ENCODE data around the gene UCHL3. TPM values are rescaled to one million over a fixed set of nuclear protein-coding genes. Genes with fewer than 3 reads are reported as not detected.

The UCHL3 gene
- total and polyA plus RNA-seq, 9 donors: 8.6 to 39.5 (median 13.0) TPM

DNA sequence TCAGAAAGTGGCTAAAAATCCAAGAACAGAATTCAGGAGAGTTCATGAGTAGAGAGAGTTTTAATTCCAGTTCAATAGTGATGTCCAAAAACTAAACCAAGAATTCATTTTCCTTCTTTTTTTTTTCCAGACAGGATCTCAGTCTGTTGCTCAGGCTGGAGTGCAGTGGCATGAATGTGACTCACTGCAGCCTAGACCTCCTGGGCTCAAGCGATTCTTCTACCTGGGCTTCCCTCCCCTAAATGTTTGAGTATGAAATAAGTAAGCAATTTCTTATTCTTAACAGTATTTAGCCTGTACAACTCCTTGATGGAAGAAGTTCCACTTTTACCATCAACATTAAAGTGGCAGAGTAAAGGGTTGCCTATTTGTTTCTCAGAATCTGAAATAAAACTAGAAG, 15.7 kb upstream of the UCHL3 start:
- no peak overlapping the region for H3K27ac ChIP-seq
- no peak overlapping the region for H3K4me3 ChIP-seq
- H3K4me1 ChIP-seq (ENCODE audit: insufficient read depth): peaks cover 2% of the 10 kb centered on the region
- intact Hi-C loops (cut with DNase I): no loop called here
- H3K9me3 ChIP-seq: no peaks in the 10 kb centered on the region
- no peak for TF ChIP-seq POLR2A (IDR thresholded peaks at IDR 0.05)
- TF ChIP-seq, protein P1, sequence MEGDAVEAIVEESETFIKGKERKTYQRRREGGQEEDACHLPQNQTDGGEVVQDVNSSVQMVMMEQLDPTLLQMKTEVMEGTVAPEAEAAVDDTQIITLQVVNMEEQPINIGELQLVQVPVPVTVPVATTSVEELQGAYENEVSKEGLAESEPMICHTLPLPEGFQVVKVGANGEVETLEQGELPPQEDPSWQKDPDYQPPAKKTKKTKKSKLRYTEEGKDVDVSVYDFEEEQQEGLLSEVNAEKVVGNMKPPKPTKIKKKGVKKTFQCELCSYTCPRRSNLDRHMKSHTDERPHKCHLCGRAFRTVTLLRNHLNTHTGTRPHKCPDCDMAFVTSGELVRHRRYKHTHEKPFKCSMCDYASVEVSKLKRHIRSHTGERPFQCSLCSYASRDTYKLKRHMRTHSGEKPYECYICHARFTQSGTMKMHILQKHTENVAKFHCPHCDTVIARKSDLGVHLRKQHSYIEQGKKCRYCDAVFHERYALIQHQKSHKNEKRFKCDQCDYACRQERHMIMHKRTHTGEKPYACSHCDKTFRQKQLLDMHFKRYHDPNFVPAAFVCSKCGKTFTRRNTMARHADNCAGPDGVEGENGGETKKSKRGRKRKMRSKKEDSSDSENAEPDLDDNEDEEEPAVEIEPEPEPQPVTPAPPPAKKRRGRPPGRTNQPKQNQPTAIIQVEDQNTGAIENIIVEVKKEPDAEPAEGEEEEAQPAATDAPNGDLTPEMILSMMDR (IDR thresholded peaks at IDR 0.05): no peak
- TF ChIP-seq EP300 (IDR thresholded peaks at IDR 0.05): no peak
- no peak for DNase-seq
- H3K36me3 ChIP-seq: no peaks in the 10 kb centered on the region
- 90 to 94% (median 92%) methylated on average over 1 of the region's 1 CpG for WGBS, 3 donors
- H3K27me3 ChIP-seq: no peaks in the 10 kb centered on the region

GRCh38 chr13:75537401-75538365, 11.9 kb upstream of the UCHL3 start, which contains the start of gene COMMD6:
Gene COMMD6, minus strand, starts transcription at chr13:75537841. Its CDS starts 36 bp downstream, at chr13:75537805.
- no peaks in the 10 kb centered on the region for H3K9me3 ChIP-seq
- TF ChIP-seq, protein P1 (IDR thresholded peaks at IDR 0.05): peak; percentile 40 to 83 (median 75)
- TF ChIP-seq POLR2A (IDR thresholded peaks at IDR 0.05) (peak; percentile 30), EP300 (IDR thresholded peaks at IDR 0.05) (no peak)
- no peaks in the 10 kb centered on the region for H3K36me3 ChIP-seq
- peak within 1 kb of the TSS in 1 of 2 donors; percentile 31 for H3K27ac ChIP-seq
- H3K27me3 ChIP-seq: no peaks in the 10 kb centered on the region
- DNase-seq: peak; percentile 70 to 85 (median 77)
- peak within 1 kb of the TSS; percentile 58 for H3K4me3 ChIP-seq
- intact Hi-C loops (cut with DNase I): no loop called here
- H3K4me1 ChIP-seq (ENCODE audit: insufficient read depth): peaks cover 2% of the 10 kb centered on the region
- WGBS, 3 donors: 0% methylated on average over 51 of the region's 51 CpGs

- Histone ChIP-seq H3K4me3 (no peak overlapping the region), H3K27ac (no peak overlapping the region), H3K4me1 (ENCODE audit: insufficient read depth) (peaks cover 2% of the 10 kb centered on the region), H3K9me3 (no peaks in the 10 kb centered on the region), H3K27me3 (no peaks in the 10 kb centered on the region), H3K36me3 (no peaks in the 10 kb centered on the region)
- 83 to 92% (median 88%) methylated on average over 4 of the region's 4 CpGs for WGBS, 3 donors
- DNase-seq: no peak
- TF ChIP-seq EP300 (IDR thresholded peaks at IDR 0.05) (no peak), POLR2A (IDR thresholded peaks at IDR 0.05) (no peak)
- TF ChIP-seq, protein P1 (IDR thresholded peaks at IDR 0.05): no peak
- intact Hi-C loops (cut with DNase I): loop anchor here in 3 of 4 donors (10.0 kb wide), 2 partner anchors 56 to 176 kb away; partner anchors contain the start of gene TBC1D4 (in 3 of the 3)
Observed at GRCh38 chr13:75541287-75541686, 8.3 kb upstream of the UCHL3 start.

DNA sequence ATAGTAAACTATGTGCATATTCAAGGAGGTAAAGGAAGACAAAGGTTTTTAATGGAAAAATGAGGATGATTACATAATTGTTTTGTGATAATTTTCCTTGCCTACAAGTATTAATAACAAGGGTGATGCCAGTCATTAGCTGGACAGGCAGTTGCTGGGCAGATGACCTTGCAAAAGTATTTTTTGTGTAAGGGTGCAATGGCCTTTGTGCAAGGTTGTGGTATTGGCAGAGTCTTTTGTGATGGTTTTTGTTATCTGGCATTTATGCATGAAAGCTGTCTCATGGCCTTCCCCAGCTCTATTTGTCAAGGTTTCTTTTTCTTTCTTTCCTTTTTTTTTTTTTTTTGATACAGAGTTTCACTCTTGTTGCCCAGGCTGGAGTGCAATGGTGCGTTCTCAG, 7.6 kb upstream of the UCHL3 start:
- DNase-seq: no peak
- H3K4me1 ChIP-seq (ENCODE audit: insufficient read depth): no peaks in the 10 kb centered on the region
- TF ChIP-seq, protein P1 (IDR thresholded peaks at IDR 0.05): no peak
- TF ChIP-seq POLR2A (IDR thresholded peaks at IDR 0.05) (no peak), EP300 (IDR thresholded peaks at IDR 0.05) (no peak)
- no peak overlapping the region for H3K27ac ChIP-seq
- no peaks in the 10 kb centered on the region for H3K9me3 ChIP-seq
- 85 to 100% (median 90%) methylated on average over 1 of the region's 1 CpG for WGBS, 3 donors
- H3K27me3 ChIP-seq: no peaks in the 10 kb centered on the region
- no peaks in the 10 kb centered on the region for H3K36me3 ChIP-seq
- intact Hi-C loops (cut with DNase I): loop anchor here in 3 of 4 donors (10.0 kb wide), 2 partner anchors 57 to 177 kb away; partner anchors contain the start of gene TBC1D4 (in 3 of the 3)
- H3K4me3 ChIP-seq: no peak overlapping the region
